WTC11 (cell line): Measurements from ENCODE around the gene PRDM2. TPM values are rescaled to one million over a fixed set of nuclear protein-coding genes. Genes with fewer than 3 reads are reported as not detected.

Source experiments
- ATAC-seq: fragments of 200-7000 bp; cut with Tn5 transposase; 2 replicates; pipeline ENCODE4 v1.10.0; 2021; ENCODE audit warnings: mild to moderate bottlenecking, moderate library complexity
- CTCF ChIA-PET: fragments of 300-600 bp; sonication (Branson Sonifier 250); formaldehyde crosslinking; loops from one replicate; lab custom pipeline; 2021; ENCODE audit warnings: antibody characterized with exemption; lab: Charles Lee
- POLR2A ChIA-PET: fragments of 350-600 bp; sonication (Branson Sonifier 250); formaldehyde crosslinking; loops from one replicate; lab custom pipeline; 2021; ENCODE audit warnings: antibody characterized with exemption; lab: Charles Lee
- DNase-seq: peaks from one replicate; pipeline ENCODE4 v3.0.0; 2021; ENCODE audit warnings: low spot score
- H3K27ac Mint-ChIP-seq: 2 replicates; pipeline ENCODE4 v1.8.0; 2021; ENCODE audit warnings: mixed read lengths
- H3K27me3 Mint-ChIP-seq: 2 replicates; pipeline ENCODE4 v1.8.0; 2021; ENCODE audit warnings: low read depth, mild to moderate bottlenecking, moderate library complexity, mixed read lengths
- H3K36me3 Mint-ChIP-seq: 2 replicates; pipeline ENCODE4 v1.8.0; 2021; ENCODE audit warnings: mixed read lengths
- H3K4me1 Mint-ChIP-seq: 2 replicates; pipeline ENCODE4 v1.8.0; 2022; ENCODE audit warnings: mixed read lengths
- H3K4me3 Mint-ChIP-seq: 2 replicates; pipeline ENCODE4 v1.8.0; 2021; ENCODE audit warnings: mild to moderate bottlenecking, moderate library complexity, mixed read lengths
- H3K9me3 Mint-ChIP-seq: 2 replicates; pipeline ENCODE4 v1.8.0; 2021; ENCODE audit warnings: mixed read lengths
- ATF1 ChIP-seq: sonication (generic); formaldehyde crosslinking; IDR thresholded peaks from 2 replicates; pipeline ENCODE4 v1.8.1; 2023; ENCODE audit warnings: mild to moderate bottlenecking, moderate library complexity, missing genetic modification reagents
- GRHL2 ChIP-seq: fragments of 250-450 bp; sonication (Bioruptor Pico); IDR thresholded peaks from 2 replicates; pipeline ENCODE4 v1.8.0; 2022; ENCODE audit warnings: mild to moderate bottlenecking, moderate library complexity; ENCODE audit not compliant: insufficient replicate concordance, severe bottlenecking
- IRF2 ChIP-seq: sonication (generic); formaldehyde crosslinking; IDR thresholded peaks from 2 replicates; pipeline ENCODE4 v1.8.0; 2022; ENCODE audit warnings: low read depth, missing genetic modification reagents, borderline replicate concordance
- JUN ChIP-seq: sonication (generic); formaldehyde crosslinking; IDR thresholded peaks from 2 replicates; pipeline ENCODE4 v1.8.0; 2023; ENCODE audit warnings: mild to moderate bottlenecking, missing genetic modification reagents
- NFE2L1 ChIP-seq: sonication (generic); formaldehyde crosslinking; IDR thresholded peaks from 2 replicates; pipeline ENCODE4 v1.8.1; 2023; ENCODE audit warnings: missing genetic modification reagents
- RELA ChIP-seq: sonication (generic); formaldehyde crosslinking; IDR thresholded peaks from 2 replicates; pipeline ENCODE4 v1.8.1; 2022; ENCODE audit warnings: missing genetic modification reagents, mild to moderate bottlenecking, borderline replicate concordance
- SOX15 ChIP-seq: fragments of 250-450 bp; sonication (Bioruptor Pico); IDR thresholded peaks from 2 replicates; pipeline ENCODE4 v1.9.0; 2021; ENCODE audit warnings: mild to moderate bottlenecking
- ZBTB21 ChIP-seq: sonication (generic); formaldehyde crosslinking; IDR thresholded peaks from 2 replicates; pipeline ENCODE4 v1.8.1; 2023; ENCODE audit warnings: mild to moderate bottlenecking, missing genetic modification reagents, borderline replicate concordance
- ZNF121 ChIP-seq: sonication (generic); formaldehyde crosslinking; IDR thresholded peaks from 2 replicates; pipeline ENCODE4 v1.8.0; 2023; ENCODE audit warnings: missing genetic modification reagents
- ZNF138 ChIP-seq: sonication (generic); formaldehyde crosslinking; conservative IDR thresholded peaks from 2 replicates; pipeline ENCODE4 v1.8.1; 2022; ENCODE audit warnings: mild to moderate bottlenecking, moderate library complexity, missing genetic modification reagents
- ZNF219 ChIP-seq: sonication (generic); formaldehyde crosslinking; IDR thresholded peaks from 2 replicates; pipeline ENCODE4 v1.8.0; 2023; ENCODE audit warnings: missing genetic modification reagents, mild to moderate bottlenecking, borderline replicate concordance
- ZNF671 ChIP-seq: fragments of 250-450 bp; sonication (Bioruptor Pico); IDR thresholded peaks from 2 replicates; pipeline ENCODE4 v1.8.0; 2021; ENCODE audit warnings: mild to moderate bottlenecking
- total RNA-seq: library from RNA; stranded (reverse); gene quantifications from 3 replicates; pipeline ENCODE4 v1.2.3, GENCODE V29; 2021
- TF ChIP-seq, protein P1 (sequence below): sonication (generic); formaldehyde crosslinking; IDR thresholded peaks from 2 replicates; pipeline ENCODE4 v1.8.0; 2022; ENCODE audit warnings: mild to moderate bottlenecking, missing genetic modification reagents
- TF ChIP-seq, protein P2 (sequence below): sonication (generic); formaldehyde crosslinking; IDR thresholded peaks from 2 replicates; pipeline ENCODE4 v1.8.0; 2023; ENCODE audit warnings: mild to moderate bottlenecking, missing genetic modification reagents
- TF ChIP-seq, protein P3 (sequence below): sonication (generic); formaldehyde crosslinking; IDR thresholded peaks from 2 replicates; pipeline ENCODE4 v1.8.1; 2023; ENCODE audit warnings: mild to moderate bottlenecking, missing genetic modification reagents, borderline replicate concordance
- TF ChIP-seq, protein P4 (sequence below): sonication (generic); formaldehyde crosslinking; conservative IDR thresholded peaks from 2 replicates; pipeline ENCODE4 v1.8.1; 2022; ENCODE audit warnings: mild to moderate bottlenecking, missing genetic modification reagents
- TF ChIP-seq, protein P5 (sequence below): fragments of 250-450 bp; sonication (Bioruptor Pico); IDR thresholded peaks from 2 replicates; pipeline ENCODE4 v1.9.0; 2021; ENCODE audit warnings: mild to moderate bottlenecking
- TF ChIP-seq, protein P6 (sequence below): fragments of 250-450 bp; sonication (Bioruptor Pico); IDR thresholded peaks from 2 replicates; pipeline ENCODE4 v1.9.0; 2021; ENCODE audit warnings: moderate library complexity, mild to moderate bottlenecking, inconsistent platforms, borderline replicate concordance
- TF ChIP-seq, protein P7 (sequence below): sonication (generic); formaldehyde crosslinking; IDR thresholded peaks from 2 replicates; pipeline ENCODE4 v1.8.1; 2022; ENCODE audit warnings: mild to moderate bottlenecking, moderate library complexity, missing genetic modification reagents
- TF ChIP-seq, protein P8 (sequence below): sonication (generic); formaldehyde crosslinking; IDR thresholded peaks from 2 replicates; pipeline ENCODE4 v1.8.0; 2022; ENCODE audit warnings: missing genetic modification reagents

The PRDM2 gene
- total RNA-seq, 1 experiment from 2014 or later = 25.0 TPM

DNA sequence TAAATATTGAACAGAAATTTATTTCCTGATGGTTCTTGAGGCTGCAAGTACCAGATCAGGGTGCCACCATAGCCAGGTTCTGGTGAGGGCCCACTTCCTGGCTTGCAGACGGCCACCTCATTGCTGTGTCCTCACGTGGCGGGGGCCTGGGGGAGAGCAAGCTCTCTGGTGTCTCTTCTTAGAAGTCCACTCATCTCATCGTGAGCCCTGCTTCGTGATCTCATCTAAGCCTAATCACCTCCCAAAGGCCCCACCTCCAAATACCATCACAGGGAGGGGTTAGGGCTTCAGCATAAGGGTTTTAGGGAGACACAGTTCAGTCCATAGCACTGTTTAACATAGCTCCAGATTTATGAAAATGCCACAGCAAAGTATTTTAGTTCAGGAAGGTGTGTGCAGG lies 119.7 kb downstream of the PRDM2 start (continued):
- no peak for TF ChIP-seq GRHL2 (CRISPR knock-in tag)
- no peak for TF ChIP-seq RELA
- TF ChIP-seq, protein P1, sequence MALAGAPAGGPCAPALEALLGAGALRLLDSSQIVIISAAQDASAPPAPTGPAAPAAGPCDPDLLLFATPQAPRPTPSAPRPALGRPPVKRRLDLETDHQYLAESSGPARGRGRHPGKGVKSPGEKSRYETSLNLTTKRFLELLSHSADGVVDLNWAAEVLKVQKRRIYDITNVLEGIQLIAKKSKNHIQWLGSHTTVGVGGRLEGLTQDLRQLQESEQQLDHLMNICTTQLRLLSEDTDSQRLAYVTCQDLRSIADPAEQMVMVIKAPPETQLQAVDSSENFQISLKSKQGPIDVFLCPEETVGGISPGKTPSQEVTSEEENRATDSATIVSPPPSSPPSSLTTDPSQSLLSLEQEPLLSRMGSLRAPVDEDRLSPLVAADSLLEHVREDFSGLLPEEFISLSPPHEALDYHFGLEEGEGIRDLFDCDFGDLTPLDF (CRISPR knock-in tag) = no peak
- TF ChIP-seq, all 79 proteins: peak for 0

DNA sequence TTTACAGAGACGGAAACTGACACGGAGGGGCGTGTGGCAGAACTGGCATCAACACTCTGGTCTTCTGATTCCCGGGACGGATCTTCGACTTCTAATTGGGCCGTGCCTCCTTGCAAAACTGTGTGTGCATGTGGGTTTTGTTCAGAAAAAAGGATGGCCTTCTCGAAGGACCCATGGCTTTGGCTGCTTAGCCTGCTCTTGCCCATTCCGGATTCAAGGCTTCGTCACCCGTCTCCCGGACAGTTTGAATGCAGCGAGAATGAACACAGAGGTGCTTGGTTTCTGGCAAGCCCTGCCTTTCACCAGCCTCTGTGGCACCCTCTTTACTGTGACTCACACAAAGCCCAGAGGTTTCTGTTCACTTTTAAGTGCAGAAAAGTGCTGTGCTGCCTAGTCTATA lies 120.1 kb downstream of the PRDM2 start:
- peaks cover 5% of the 10 kb centered on the region; the same call in 1 of the 2 replicates for H3K9me3 Mint-ChIP-seq
- no peak for DNase-seq
- no peaks in the 10 kb centered on the region for H3K4me1 Mint-ChIP-seq
- ATAC-seq = no peak
- CTCF ChIA-PET = no interaction called here
- H3K27me3 Mint-ChIP-seq = 0 out of 2 replicates have a peak, but pooled peaks cover 2% of the 10 kb centered on the region
- H3K4me3 Mint-ChIP-seq = no peak overlapping the region
- POLR2A ChIA-PET = no interaction called here
- no peaks in the 10 kb centered on the region; the same call in 1 of the 2 replicates for H3K36me3 Mint-ChIP-seq
- H3K27ac Mint-ChIP-seq = no peak overlapping the region
- TF ChIP-seq ZBTB21 (CRISPR knock-in tag) = no peak
- no peak for TF ChIP-seq JUN (CRISPR knock-in tag)
- no peak for TF ChIP-seq NFE2L1
- TF ChIP-seq ATF1 = no peak
- TF ChIP-seq, protein P2, sequence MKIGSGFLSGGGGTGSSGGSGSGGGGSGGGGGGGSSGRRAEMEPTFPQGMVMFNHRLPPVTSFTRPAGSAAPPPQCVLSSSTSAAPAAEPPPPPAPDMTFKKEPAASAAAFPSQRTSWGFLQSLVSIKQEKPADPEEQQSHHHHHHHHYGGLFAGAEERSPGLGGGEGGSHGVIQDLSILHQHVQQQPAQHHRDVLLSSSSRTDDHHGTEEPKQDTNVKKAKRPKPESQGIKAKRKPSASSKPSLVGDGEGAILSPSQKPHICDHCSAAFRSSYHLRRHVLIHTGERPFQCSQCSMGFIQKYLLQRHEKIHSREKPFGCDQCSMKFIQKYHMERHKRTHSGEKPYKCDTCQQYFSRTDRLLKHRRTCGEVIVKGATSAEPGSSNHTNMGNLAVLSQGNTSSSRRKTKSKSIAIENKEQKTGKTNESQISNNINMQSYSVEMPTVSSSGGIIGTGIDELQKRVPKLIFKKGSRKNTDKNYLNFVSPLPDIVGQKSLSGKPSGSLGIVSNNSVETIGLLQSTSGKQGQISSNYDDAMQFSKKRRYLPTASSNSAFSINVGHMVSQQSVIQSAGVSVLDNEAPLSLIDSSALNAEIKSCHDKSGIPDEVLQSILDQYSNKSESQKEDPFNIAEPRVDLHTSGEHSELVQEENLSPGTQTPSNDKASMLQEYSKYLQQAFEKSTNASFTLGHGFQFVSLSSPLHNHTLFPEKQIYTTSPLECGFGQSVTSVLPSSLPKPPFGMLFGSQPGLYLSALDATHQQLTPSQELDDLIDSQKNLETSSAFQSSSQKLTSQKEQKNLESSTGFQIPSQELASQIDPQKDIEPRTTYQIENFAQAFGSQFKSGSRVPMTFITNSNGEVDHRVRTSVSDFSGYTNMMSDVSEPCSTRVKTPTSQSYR (CRISPR knock-in tag) = no peak
- TF ChIP-seq, protein P3, sequence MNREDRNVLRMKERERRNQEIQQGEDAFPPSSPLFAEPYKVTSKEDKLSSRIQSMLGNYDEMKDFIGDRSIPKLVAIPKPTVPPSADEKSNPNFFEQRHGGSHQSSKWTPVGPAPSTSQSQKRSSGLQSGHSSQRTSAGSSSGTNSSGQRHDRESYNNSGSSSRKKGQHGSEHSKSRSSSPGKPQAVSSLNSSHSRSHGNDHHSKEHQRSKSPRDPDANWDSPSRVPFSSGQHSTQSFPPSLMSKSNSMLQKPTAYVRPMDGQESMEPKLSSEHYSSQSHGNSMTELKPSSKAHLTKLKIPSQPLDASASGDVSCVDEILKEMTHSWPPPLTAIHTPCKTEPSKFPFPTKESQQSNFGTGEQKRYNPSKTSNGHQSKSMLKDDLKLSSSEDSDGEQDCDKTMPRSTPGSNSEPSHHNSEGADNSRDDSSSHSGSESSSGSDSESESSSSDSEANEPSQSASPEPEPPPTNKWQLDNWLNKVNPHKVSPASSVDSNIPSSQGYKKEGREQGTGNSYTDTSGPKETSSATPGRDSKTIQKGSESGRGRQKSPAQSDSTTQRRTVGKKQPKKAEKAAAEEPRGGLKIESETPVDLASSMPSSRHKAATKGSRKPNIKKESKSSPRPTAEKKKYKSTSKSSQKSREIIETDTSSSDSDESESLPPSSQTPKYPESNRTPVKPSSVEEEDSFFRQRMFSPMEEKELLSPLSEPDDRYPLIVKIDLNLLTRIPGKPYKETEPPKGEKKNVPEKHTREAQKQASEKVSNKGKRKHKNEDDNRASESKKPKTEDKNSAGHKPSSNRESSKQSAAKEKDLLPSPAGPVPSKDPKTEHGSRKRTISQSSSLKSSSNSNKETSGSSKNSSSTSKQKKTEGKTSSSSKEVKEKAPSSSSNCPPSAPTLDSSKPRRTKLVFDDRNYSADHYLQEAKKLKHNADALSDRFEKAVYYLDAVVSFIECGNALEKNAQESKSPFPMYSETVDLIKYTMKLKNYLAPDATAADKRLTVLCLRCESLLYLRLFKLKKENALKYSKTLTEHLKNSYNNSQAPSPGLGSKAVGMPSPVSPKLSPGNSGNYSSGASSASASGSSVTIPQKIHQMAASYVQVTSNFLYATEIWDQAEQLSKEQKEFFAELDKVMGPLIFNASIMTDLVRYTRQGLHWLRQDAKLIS = no peak
- TF ChIP-seq, protein P4, sequence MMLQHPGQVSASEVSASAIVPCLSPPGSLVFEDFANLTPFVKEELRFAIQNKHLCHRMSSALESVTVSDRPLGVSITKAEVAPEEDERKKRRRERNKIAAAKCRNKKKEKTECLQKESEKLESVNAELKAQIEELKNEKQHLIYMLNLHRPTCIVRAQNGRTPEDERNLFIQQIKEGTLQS (CRISPR knock-in tag) = no peak
- TF ChIP-seq, protein P5, sequence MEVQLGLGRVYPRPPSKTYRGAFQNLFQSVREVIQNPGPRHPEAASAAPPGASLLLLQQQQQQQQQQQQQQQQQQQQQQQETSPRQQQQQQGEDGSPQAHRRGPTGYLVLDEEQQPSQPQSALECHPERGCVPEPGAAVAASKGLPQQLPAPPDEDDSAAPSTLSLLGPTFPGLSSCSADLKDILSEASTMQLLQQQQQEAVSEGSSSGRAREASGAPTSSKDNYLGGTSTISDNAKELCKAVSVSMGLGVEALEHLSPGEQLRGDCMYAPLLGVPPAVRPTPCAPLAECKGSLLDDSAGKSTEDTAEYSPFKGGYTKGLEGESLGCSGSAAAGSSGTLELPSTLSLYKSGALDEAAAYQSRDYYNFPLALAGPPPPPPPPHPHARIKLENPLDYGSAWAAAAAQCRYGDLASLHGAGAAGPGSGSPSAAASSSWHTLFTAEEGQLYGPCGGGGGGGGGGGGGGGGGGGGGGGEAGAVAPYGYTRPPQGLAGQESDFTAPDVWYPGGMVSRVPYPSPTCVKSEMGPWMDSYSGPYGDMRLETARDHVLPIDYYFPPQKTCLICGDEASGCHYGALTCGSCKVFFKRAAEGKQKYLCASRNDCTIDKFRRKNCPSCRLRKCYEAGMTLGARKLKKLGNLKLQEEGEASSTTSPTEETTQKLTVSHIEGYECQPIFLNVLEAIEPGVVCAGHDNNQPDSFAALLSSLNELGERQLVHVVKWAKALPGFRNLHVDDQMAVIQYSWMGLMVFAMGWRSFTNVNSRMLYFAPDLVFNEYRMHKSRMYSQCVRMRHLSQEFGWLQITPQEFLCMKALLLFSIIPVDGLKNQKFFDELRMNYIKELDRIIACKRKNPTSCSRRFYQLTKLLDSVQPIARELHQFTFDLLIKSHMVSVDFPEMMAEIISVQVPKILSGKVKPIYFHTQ (CRISPR knock-in tag) = no peak
- TF ChIP-seq, protein P6, sequence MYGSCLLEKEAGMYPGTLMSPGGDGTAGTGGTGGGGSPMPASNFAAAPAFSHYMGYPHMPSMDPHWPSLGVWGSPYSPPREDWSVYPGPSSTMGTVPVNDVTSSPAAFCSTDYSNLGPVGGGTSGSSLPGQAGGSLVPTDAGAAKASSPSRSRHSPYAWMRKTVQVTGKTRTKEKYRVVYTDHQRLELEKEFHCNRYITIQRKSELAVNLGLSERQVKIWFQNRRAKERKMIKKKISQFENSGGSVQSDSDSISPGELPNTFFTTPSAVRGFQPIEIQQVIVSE (CRISPR knock-in tag) = no peak
- TF ChIP-seq, protein P7, sequence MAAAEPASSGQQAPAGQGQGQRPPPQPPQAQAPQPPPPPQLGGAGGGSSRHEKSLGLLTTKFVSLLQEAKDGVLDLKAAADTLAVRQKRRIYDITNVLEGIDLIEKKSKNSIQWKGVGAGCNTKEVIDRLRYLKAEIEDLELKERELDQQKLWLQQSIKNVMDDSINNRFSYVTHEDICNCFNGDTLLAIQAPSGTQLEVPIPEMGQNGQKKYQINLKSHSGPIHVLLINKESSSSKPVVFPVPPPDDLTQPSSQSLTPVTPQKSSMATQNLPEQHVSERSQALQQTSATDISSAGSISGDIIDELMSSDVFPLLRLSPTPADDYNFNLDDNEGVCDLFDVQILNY (CRISPR knock-in tag) = no peak
- no peak for TF ChIP-seq ZNF219
- TF ChIP-seq IRF2 = no peak
- TF ChIP-seq, protein P8, sequence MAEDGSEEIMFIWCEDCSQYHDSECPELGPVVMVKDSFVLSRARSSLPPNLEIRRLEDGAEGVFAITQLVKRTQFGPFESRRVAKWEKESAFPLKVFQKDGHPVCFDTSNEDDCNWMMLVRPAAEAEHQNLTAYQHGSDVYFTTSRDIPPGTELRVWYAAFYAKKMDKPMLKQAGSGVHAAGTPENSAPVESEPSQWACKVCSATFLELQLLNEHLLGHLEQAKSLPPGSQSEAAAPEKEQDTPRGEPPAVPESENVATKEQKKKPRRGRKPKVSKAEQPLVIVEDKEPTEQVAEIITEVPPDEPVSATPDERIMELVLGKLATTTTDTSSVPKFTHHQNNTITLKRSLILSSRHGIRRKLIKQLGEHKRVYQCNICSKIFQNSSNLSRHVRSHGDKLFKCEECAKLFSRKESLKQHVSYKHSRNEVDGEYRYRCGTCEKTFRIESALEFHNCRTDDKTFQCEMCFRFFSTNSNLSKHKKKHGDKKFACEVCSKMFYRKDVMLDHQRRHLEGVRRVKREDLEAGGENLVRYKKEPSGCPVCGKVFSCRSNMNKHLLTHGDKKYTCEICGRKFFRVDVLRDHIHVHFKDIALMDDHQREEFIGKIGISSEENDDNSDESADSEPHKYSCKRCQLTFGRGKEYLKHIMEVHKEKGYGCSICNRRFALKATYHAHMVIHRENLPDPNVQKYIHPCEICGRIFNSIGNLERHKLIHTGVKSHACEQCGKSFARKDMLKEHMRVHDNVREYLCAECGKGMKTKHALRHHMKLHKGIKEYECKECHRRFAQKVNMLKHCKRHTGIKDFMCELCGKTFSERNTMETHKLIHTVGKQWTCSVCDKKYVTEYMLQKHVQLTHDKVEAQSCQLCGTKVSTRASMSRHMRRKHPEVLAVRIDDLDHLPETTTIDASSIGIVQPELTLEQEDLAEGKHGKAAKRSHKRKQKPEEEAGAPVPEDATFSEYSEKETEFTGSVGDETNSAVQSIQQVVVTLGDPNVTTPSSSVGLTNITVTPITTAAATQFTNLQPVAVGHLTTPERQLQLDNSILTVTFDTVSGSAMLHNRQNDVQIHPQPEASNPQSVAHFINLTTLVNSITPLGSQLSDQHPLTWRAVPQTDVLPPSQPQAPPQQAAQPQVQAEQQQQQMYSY = no peak
- no peak for TF ChIP-seq ZNF121 (CRISPR knock-in tag)
- no peak for TF ChIP-seq ZNF671 (CRISPR knock-in tag)
- TF ChIP-seq SOX15 = no peak
- TF ChIP-seq ZNF138 (CRISPR knock-in tag) = no peak
